CD14-positive monocyte (primary cell): ENCODE measurements around the gene RDH8. TPM values are rescaled to one million over a fixed set of nuclear protein-coding genes. Genes with fewer than 3 reads are reported as not detected.

ENCODE experiments used
- DNase-seq, 3 donors: peaks; one replicate each; pipeline ENCODE4 v3.0.0-alpha.2; 2011 to 2022
- H2AFZ ChIP-seq: 2 replicates; pipeline ENCODE4 v1.6.0; 2012; ENCODE audit warnings: mild to moderate bottlenecking, low read depth, low read length, inconsistent platforms; ENCODE audit not compliant: insufficient read depth, poor library complexity, severe bottlenecking
- H3K27ac ChIP-seq, 2 donors: 1 replicate in 1 of 2; 2 replicates in 1 of 2; pipeline ENCODE4 v1.5.1; 2012 to 2013; ENCODE audit warnings: low read length in 2 of 2, control low read depth in 1 of 2, inconsistent platforms in 1 of 2, low read depth in 1 of 2, mild to moderate bottlenecking in 1 of 2
- H3K27me3 ChIP-seq, 2 donors: one replicate each; pipeline versions ENCODE4 v1.6.0 to v1.6.1; 2011 to 2013; ENCODE audit warnings: low read length in 2 of 2; ENCODE audit not compliant: control insufficient read depth in 2 of 2, insufficient read depth in 2 of 2
- H3K36me3 ChIP-seq, 2 donors: replicated peaks in 1 of 2; 1 replicate in 1 of 2; 2 replicates in 1 of 2; pipeline versions ENCODE4 v1.5.1 to v1.6.1; 2012 to 2013; ENCODE audit warnings: low read length in 2 of 2, control low read depth in 1 of 2, inconsistent platforms in 1 of 2, mild to moderate bottlenecking in 1 of 2; ENCODE audit not compliant: insufficient read depth in 2 of 2, control insufficient read depth in 1 of 2
- H3K4me1 ChIP-seq, 2 donors: 1 replicate in 1 of 2; 2 replicates in 1 of 2; pipeline versions ENCODE4 v1.5.1 to v1.6.1; 2012 to 2013; ENCODE audit warnings: low read length in 2 of 2, control low read depth in 1 of 2, inconsistent platforms in 1 of 2, mild to moderate bottlenecking in 1 of 2, moderate library complexity in 1 of 2; ENCODE audit not compliant: insufficient read depth in 2 of 2, control insufficient read depth in 1 of 2
- H3K4me2 ChIP-seq: replicated peaks from 2 replicates; pipeline ENCODE3; 2012; ENCODE audit warnings: low read length, moderate library complexity, mild to moderate bottlenecking; ENCODE audit not compliant: poor library complexity, severe bottlenecking; ENCODE audit errors: extremely low read depth
- H3K4me3 ChIP-seq, 3 experiments: fragments of 200-600 bp in 1 of 3; sonication (generic) in 1 of 3; replicated peaks in 1 of 3; 1 replicate in 2 of 3; 2 replicates in 1 of 3; pipeline ENCODE4 v1.5.1; 2011 to 2013; ENCODE audit warnings: low read length in 3 of 3, mild to moderate bottlenecking in 3 of 3, control low read depth in 2 of 3, low read depth in 2 of 3, inconsistent platforms in 1 of 3, moderate library complexity in 1 of 3
- H3K79me2 ChIP-seq: 2 replicates; pipeline ENCODE4 v1.6.0; 2012; ENCODE audit warnings: mild to moderate bottlenecking, control low read depth, inconsistent platforms, low read length, moderate library complexity; ENCODE audit not compliant: insufficient read depth
- H3K9ac ChIP-seq: 2 replicates; pipeline ENCODE4 v1.6.0; 2017; ENCODE audit warnings: low read length, mild to moderate bottlenecking; ENCODE audit not compliant: insufficient read depth, poor library complexity, severe bottlenecking
- H3K9me3 ChIP-seq, 2 donors: replicated peaks in 1 of 2; 1 replicate in 1 of 2; 2 replicates in 1 of 2; pipeline versions ENCODE4 v1.5.1 to v1.6.1; 2012 to 2013; ENCODE audit warnings: low read length in 2 of 2, control low read depth in 1 of 2; ENCODE audit not compliant: control insufficient read depth in 1 of 2, insufficient read depth in 1 of 2
- H4K20me1 ChIP-seq: 2 replicates; pipeline ENCODE4 v1.6.0; 2012; ENCODE audit warnings: mild to moderate bottlenecking, low read length, control low read depth, moderate library complexity; ENCODE audit not compliant: insufficient read depth
- H3K27ac Mint-ChIP-seq, 7 donors: one replicate each; pipeline ENCODE4 v1.8.0; 2020; ENCODE audit warnings: mild to moderate bottlenecking in 7 of 7, mixed read lengths in 7 of 7, moderate library complexity in 6 of 7, inconsistent platforms in 2 of 7
- H3K27me3 Mint-ChIP-seq, 3 donors: one replicate each; pipeline ENCODE4 v1.8.0; 2021 to 2022; ENCODE audit warnings: low read depth in 3 of 3, mild to moderate bottlenecking in 3 of 3, mixed read lengths in 3 of 3, moderate library complexity in 3 of 3, inconsistent platforms in 1 of 3
- H3K36me3 Mint-ChIP-seq, 2 donors: one replicate each; pipeline ENCODE4 v1.8.0; 2020; ENCODE audit warnings: mixed read lengths in 2 of 2, inconsistent platforms in 1 of 2, mild to moderate bottlenecking in 1 of 2
- H3K4me1 Mint-ChIP-seq: one replicate; pipeline ENCODE4 v1.8.0; 2020; ENCODE audit warnings: mild to moderate bottlenecking, mixed read lengths
- H3K4me3 Mint-ChIP-seq, 2 donors: one replicate each; pipeline ENCODE4 v1.8.0; 2020; ENCODE audit warnings: mild to moderate bottlenecking in 2 of 2, mixed read lengths in 2 of 2, moderate library complexity in 1 of 2
- H3K9me3 Mint-ChIP-seq, 7 donors: one replicate each; pipeline ENCODE4 v1.8.0; 2020 to 2022; ENCODE audit warnings: mixed read lengths in 7 of 7, mild to moderate bottlenecking in 6 of 7, moderate library complexity in 6 of 7, inconsistent platforms in 2 of 7
- WGBS: methylation state at CpG from one replicate; pipeline ENCODE4 v1.1.5; 2013; ENCODE audit warnings: missing lambda C conversion rate; ENCODE audit not compliant: insufficient coverage; 5-methylcytosine and 5-hydroxymethylcytosine counted together
- intact Hi-C, 2 donors: fragments of 100-400 bp; cut with micrococcal nuclease; formaldehyde crosslinking; loops; one replicate each; pipeline versions ENCODE4 v1.15.0 to v1.15.1; 2023
- polyA plus RNA-seq, 3 donors: library from polyadenylated mRNA; depleted of rRNA in 1 of 3; unstranded in 2 of 3; stranded (reverse) in 1 of 3; fragments of 300-500 nt in 2 of 3; fragments of >200 nt in 1 of 3; fragmentation: Illumina TruSeq in 2 of 3; gene quantifications; 1 replicate in 2 of 3; 2 replicates in 1 of 3; pipeline ENCODE4 v1.2.3, GENCODE V29; 2012 to 2021
- TF ChIP-seq, protein P1 (sequence below): fragments of 200-600 bp; IDR thresholded peaks from one replicate; pipeline ENCODE4 v1.8.0; 2022; ENCODE audit warnings: antibody characterized with exemption, mild to moderate bottlenecking

Gene RDH8
- polyA plus RNA-seq, 3 donors: not detected

DNA sequence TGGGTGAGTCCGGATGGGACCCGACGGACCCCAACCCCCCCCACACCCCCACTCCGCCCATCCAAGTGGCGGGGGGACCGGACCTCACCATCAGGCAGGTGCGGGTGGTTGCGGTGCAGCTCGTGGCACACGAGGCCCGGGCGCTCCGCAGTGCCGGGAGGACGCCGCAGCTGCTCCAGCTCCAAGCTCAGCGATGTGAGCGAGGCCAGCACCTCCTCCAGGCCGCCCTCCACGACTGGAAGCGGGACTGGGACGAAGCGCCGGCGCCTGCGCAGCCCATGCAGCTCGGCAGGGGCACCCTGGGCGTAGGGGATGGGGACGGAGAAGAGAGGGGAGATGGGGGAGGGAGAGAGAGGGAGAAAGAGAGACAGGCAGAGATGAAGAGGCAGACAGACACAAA lies 46.8 kb upstream of the RDH8 start:
- Histone ChIP-seq H3K4me2 (no peak overlapping the region), H3K27ac (no peak overlapping the region), H3K36me3 (no peaks in the 10 kb centered on the region), H2AFZ (no peak overlapping the region), H3K79me2 (no peaks in the 10 kb centered on the region), H3K9ac (no peak overlapping the region), H3K4me3 (no peak overlapping the region), H3K4me1 (no peaks in the 10 kb centered on the region), H4K20me1 (no peaks in the 10 kb centered on the region), H3K9me3 (no peaks in the 10 kb centered on the region), H3K27me3 (peaks cover 0 to 21% of the 10 kb centered on the region in 2 donors)
- WGBS: 7% methylated on average over 26 of the region's 29 CpGs
- no peak for DNase-seq
- H3K27ac Mint-ChIP-seq: no peak overlapping the region
- peaks cover 21 to 44% (median 29%) of the 10 kb centered on the region in 3 donors for H3K27me3 Mint-ChIP-seq
- TF ChIP-seq, protein P1, sequence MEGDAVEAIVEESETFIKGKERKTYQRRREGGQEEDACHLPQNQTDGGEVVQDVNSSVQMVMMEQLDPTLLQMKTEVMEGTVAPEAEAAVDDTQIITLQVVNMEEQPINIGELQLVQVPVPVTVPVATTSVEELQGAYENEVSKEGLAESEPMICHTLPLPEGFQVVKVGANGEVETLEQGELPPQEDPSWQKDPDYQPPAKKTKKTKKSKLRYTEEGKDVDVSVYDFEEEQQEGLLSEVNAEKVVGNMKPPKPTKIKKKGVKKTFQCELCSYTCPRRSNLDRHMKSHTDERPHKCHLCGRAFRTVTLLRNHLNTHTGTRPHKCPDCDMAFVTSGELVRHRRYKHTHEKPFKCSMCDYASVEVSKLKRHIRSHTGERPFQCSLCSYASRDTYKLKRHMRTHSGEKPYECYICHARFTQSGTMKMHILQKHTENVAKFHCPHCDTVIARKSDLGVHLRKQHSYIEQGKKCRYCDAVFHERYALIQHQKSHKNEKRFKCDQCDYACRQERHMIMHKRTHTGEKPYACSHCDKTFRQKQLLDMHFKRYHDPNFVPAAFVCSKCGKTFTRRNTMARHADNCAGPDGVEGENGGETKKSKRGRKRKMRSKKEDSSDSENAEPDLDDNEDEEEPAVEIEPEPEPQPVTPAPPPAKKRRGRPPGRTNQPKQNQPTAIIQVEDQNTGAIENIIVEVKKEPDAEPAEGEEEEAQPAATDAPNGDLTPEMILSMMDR: no peak
- H3K9me3 Mint-ChIP-seq: peaks cover 0 to 5% (median 0%) of the 10 kb centered on the region in 7 donors
- no peaks in the 10 kb centered on the region for H3K36me3 Mint-ChIP-seq
- no peaks in the 10 kb centered on the region for H3K4me1 Mint-ChIP-seq
- intact Hi-C loops: no loop called here
- peak overlapping the region in 1 of 2 donors; percentile 3 for H3K4me3 Mint-ChIP-seq

DNA sequence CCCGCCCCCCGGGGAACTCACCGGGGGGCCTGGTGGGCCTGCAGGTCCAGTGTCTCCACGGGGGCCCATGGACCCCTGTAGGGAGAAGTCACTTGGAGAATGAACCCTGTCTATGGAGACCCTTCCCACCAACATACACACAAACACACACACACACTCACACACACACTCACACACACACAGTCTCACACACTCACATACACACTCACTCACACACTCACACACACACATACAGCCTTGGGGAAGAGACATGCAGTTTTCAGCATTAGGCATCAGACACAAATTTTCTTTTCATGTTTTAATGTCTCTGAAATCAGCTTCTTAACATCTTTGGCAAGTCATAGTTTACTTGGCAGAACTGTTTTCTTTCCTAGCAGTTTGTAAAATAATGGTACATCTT lies 46.0 kb upstream of the RDH8 start:
- Mint-ChIP-seq H3K4me1 (no peaks in the 10 kb centered on the region), H3K9me3 (peaks cover 0 to 5% (median 0%) of the 10 kb centered on the region in 7 donors), H3K4me3 (no peak overlapping the region), H3K27me3 (peaks cover 21 to 43% (median 27%) of the 10 kb centered on the region in 3 donors), H3K27ac (no peak overlapping the region), H3K36me3 (no peaks in the 10 kb centered on the region)
- no peaks in the 10 kb centered on the region for H3K36me3 ChIP-seq
- no peak for DNase-seq
- H4K20me1 ChIP-seq: no peaks in the 10 kb centered on the region
- H2AFZ ChIP-seq: no peak overlapping the region
- H3K27ac ChIP-seq: no peak overlapping the region
- no peaks in the 10 kb centered on the region for H3K9me3 ChIP-seq
- no peaks in the 10 kb centered on the region for H3K4me1 ChIP-seq
- no peak overlapping the region for H3K4me3 ChIP-seq
- no CpG with 5 or more reads among the region's 4 CpGs for WGBS
- H3K79me2 ChIP-seq: no peaks in the 10 kb centered on the region
- H3K9ac ChIP-seq: no peak overlapping the region
- H3K4me2 ChIP-seq: no peak overlapping the region
- intact Hi-C loops: no loop called here
- peaks cover 0 to 21% of the 10 kb centered on the region in 2 donors for H3K27me3 ChIP-seq
- TF ChIP-seq, protein P1: no peak
